Colonic mucosa (tissue), 4 donors: ENCODE measurements around the gene BCAS1. TPM values are rescaled to one million over a fixed set of nuclear protein-coding genes. Genes with fewer than 3 reads are reported as not detected.

Experiments
- DNase-seq: peaks from one replicate; pipeline ENCODE4 v3.0.0-alpha.2; 2020
- H3K27ac ChIP-seq: fragments of 200-600 bp; one replicate; pipeline ENCODE4 v1.8.0; 2021
- H3K27me3 ChIP-seq: fragments of 200-600 bp; one replicate; pipeline ENCODE4 v1.8.0; 2021
- H3K36me3 ChIP-seq: fragments of 200-600 bp; one replicate; pipeline ENCODE4 v1.8.0; 2021
- H3K4me1 ChIP-seq: fragments of 200-600 bp; one replicate; pipeline ENCODE4 v1.8.0; 2021; ENCODE audit warnings: mild to moderate bottlenecking
- H3K4me3 ChIP-seq: fragments of 200-600 bp; one replicate; pipeline ENCODE4 v1.8.0; 2021
- H3K9ac ChIP-seq, 2 donors: one replicate each; pipeline ENCODE4 v1.7.0; 2013; ENCODE audit warnings: control low read depth in 2 of 2, low read depth in 2 of 2, low read length in 2 of 2
- H3K9me3 ChIP-seq: fragments of 200-600 bp; one replicate; pipeline ENCODE4 v1.8.0; 2021
- intact Hi-C: fragments of 100-400 bp; cut with DNase I; formaldehyde crosslinking; loops from one replicate; pipeline ENCODE4 v1.14.1; 2022
- total RNA-seq, 2 donors: library from RNA; stranded (reverse); fragmentation: NEBNext Ultra II Directional in 1 of 2; extraction: Animal tissue kit (Norgen Biotek cat#: 25700) in 1 of 2; gene quantifications; one replicate each; pipeline ENCODE4 v1.2.1, GENCODE V29; 2021
- TF ChIP-seq, protein P1 (sequence below): fragments of 200-600 bp; IDR thresholded peaks from one replicate; pipeline ENCODE4 v1.8.0; 2022; ENCODE audit warnings: antibody characterized with exemption, mild to moderate bottlenecking
- donor health status: healthy.
- donor health status: DM: no; HTN: no; CAD: no.
- donor health status: DM: no; HTN: no; CAD: no.

BCAS1 gene
- total RNA-seq, 2 donors from 2014 or later, result 67.9 to 154 TPM

DNA sequence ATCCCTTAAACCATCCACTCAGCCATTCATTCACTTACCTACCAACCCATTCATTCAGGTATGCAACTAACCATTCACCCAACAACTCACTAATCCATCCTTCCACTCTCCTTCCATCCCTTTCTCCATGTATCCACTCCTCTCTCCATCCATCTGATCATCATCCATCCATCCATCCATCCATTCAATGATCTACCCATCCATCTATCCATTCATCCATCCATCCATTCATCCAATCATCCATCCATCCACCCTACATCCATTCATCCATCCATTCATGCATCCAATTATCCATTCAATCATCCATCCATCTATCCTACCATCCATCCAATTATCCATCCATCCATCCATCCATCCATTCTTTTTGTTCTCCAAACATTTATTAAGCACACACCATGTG, 13.8 kb upstream of the BCAS1 start:
- H3K9ac ChIP-seq, result no peak overlapping the region
- intact Hi-C loops, result no loop called here
- no peaks in the 10 kb centered on the region for H3K36me3 ChIP-seq
- H3K27ac ChIP-seq, result no peak overlapping the region
- no peak for DNase-seq
- TF ChIP-seq, protein P1, sequence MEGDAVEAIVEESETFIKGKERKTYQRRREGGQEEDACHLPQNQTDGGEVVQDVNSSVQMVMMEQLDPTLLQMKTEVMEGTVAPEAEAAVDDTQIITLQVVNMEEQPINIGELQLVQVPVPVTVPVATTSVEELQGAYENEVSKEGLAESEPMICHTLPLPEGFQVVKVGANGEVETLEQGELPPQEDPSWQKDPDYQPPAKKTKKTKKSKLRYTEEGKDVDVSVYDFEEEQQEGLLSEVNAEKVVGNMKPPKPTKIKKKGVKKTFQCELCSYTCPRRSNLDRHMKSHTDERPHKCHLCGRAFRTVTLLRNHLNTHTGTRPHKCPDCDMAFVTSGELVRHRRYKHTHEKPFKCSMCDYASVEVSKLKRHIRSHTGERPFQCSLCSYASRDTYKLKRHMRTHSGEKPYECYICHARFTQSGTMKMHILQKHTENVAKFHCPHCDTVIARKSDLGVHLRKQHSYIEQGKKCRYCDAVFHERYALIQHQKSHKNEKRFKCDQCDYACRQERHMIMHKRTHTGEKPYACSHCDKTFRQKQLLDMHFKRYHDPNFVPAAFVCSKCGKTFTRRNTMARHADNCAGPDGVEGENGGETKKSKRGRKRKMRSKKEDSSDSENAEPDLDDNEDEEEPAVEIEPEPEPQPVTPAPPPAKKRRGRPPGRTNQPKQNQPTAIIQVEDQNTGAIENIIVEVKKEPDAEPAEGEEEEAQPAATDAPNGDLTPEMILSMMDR, result no peak
- H3K4me3 ChIP-seq, result no peak overlapping the region
- no peaks in the 10 kb centered on the region for H3K27me3 ChIP-seq
- H3K4me1 ChIP-seq, result no peaks in the 10 kb centered on the region
- H3K9me3 ChIP-seq, result no peaks in the 10 kb centered on the region

DNA sequence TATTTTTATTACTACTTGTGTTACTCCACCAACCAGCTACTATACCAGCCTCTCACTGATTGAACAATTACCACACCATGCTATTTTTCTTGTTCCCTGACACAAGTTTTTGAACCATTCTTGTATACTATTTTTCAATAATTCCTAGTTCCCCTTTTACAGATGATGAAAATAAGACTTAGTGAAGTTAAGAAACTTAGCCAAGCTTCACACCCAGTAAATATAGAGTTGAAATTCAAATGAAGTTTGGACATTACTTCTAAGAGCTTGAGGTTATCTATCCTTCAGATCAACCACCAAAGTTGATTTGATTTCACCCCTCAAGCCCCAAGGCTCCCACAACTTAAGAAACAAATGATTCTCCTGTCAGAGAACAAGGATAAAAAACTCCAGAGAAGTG, 13.1 kb upstream of the BCAS1 start:
- no peak for DNase-seq
- no peaks in the 10 kb centered on the region for H3K9me3 ChIP-seq
- no peaks in the 10 kb centered on the region for H3K4me1 ChIP-seq
- H3K27me3 ChIP-seq, result no peaks in the 10 kb centered on the region
- H3K4me3 ChIP-seq, result no peak overlapping the region
- H3K27ac ChIP-seq, result no peak overlapping the region
- no peak overlapping the region for H3K9ac ChIP-seq
- H3K36me3 ChIP-seq, result no peaks in the 10 kb centered on the region
- TF ChIP-seq, protein P1, result no peak
- intact Hi-C loops, result no loop called here

DNA sequence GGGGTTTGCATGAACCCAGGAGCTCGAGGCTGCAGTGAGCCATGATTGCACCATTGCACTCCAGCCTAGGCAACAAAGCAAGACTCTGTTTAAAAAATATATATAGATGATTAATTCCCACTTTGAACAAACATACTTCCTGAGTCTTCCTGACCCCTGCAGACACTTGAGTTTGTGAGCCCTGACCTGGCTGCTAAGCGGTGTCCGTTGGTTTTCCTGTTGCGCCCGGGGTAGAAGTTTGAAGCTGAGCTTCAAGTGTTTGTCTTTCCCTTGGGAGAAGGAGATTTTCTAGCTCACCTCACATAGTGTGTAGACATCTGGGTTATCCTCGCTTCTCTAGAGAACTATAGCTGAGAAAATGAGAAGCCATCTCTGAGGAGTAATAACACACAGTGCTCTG, 11.7 kb upstream of the BCAS1 start:
- DNase-seq, result no peak
- no peaks in the 10 kb centered on the region for H3K9me3 ChIP-seq
- H3K36me3 ChIP-seq, result no peaks in the 10 kb centered on the region
- H3K9ac ChIP-seq, result no peak overlapping the region
- H3K27ac ChIP-seq, result no peak overlapping the region
- H3K27me3 ChIP-seq, result no peaks in the 10 kb centered on the region
- H3K4me3 ChIP-seq, result no peak overlapping the region
- TF ChIP-seq, protein P1, result no peak
- no peaks in the 10 kb centered on the region for H3K4me1 ChIP-seq
- intact Hi-C loops, result no loop called here

DNA sequence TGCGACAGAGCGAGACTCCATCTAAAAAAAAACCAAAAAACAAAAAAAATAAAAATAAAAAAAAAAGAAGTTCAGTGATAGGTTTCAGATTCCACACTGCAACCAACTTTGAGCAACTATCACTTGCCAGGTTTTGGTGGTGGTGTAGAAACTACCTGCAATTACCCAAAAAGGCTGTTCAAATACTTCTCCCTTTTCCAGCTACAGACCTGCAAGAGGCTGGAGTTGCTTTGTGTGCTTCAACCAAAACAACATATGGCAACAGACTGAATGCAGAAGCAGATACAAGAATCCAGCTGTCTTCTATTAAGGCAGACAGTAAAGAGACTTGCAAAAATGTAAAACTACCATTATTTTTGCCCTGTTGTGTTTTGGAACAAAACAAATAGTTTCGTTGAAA, 9.3 kb upstream of the BCAS1 start:
- Histone ChIP-seq H3K27ac (no peak overlapping the region), H3K36me3 (no peaks in the 10 kb centered on the region), H3K4me3 (no peak overlapping the region), H3K27me3 (no peaks in the 10 kb centered on the region), H3K9me3 (no peaks in the 10 kb centered on the region), H3K9ac (no peak overlapping the region), H3K4me1 (no peaks in the 10 kb centered on the region)
- intact Hi-C loops, result no loop called here
- TF ChIP-seq, protein P1, result no peak
- no peak for DNase-seq

DNA sequence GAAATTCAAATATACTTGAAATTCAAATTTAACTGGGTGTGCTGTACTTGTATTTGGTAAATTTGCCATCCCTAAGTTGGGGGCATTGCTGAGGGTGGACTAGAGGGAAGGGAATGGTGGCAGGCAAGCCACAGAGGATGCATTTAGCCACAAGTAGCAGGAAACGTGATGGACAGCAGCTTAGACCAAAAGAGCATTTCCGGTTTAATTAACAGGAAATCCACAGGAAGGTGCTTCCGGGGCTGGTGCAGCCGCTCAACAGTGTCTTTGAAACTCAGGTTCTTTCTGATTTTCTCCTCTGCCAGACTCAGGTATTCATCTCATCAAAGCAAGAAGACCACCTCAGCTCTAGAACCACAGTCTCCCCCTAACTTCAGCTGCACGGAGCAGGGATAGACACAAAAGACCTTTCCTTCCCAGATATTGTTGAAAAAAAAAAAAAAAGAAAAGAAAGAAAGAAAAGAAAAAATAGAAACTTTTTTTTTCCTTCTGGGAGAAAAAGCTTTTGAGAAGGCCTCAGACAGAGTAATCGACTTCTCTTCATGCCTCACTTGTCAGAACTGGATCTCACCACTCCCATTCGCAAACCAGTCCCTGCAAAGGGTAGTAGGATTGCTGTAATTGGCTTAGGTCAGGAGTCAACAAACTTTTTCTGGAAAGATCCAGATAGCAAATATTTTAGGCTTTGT, 8.0 kb upstream of the BCAS1 start:
- no peak overlapping the region for H3K9ac ChIP-seq
- no peak for DNase-seq
- no peaks in the 10 kb centered on the region for H3K9me3 ChIP-seq
- H3K4me1 ChIP-seq, result no peaks in the 10 kb centered on the region
- TF ChIP-seq, protein P1, result no peak
- no peaks in the 10 kb centered on the region for H3K27me3 ChIP-seq
- H3K36me3 ChIP-seq, result no peaks in the 10 kb centered on the region
- no peak overlapping the region for H3K27ac ChIP-seq
- intact Hi-C loops, result no loop called here
- no peak overlapping the region for H3K4me3 ChIP-seq
